GM23338 (cell line): ENCODE results near the gene LMF1. TPM values are rescaled to one million over a fixed set of nuclear protein-coding genes. Genes with fewer than 3 reads are reported as not detected.

Experiments
- ATAC-seq: fragments of 200-7000 bp; cut with Tn5 transposase; 3 replicates; pipeline ENCODE4 v1.9.1; 2020
- DNase-seq: peaks from one replicate; pipeline ENCODE4 v3.0.0-alpha.2; 2015; ENCODE audit warnings: low spot score
- H2AFZ ChIP-seq: fragments of 200-600 bp; sonication (generic); 2 replicates; pipeline ENCODE4 v1.8.0; 2016; ENCODE audit warnings: antibody characterized with exemption, mild to moderate bottlenecking, moderate library complexity
- H3F3A ChIP-seq: fragments of 200-600 bp; sonication (generic); replicated peaks from 2 replicates; pipeline ENCODE4 v1.8.0; 2017; ENCODE audit warnings: antibody characterized with exemption, mixed run types, low read depth
- H3K27ac ChIP-seq: fragments of 200-600 bp; sonication (generic); 2 replicates; pipeline ENCODE4 v1.6.1; 2016; ENCODE audit warnings: low read depth
- H3K27me3 ChIP-seq: fragments of 200-600 bp; sonication (generic); 2 replicates; pipeline ENCODE4 v1.8.0; 2016; ENCODE audit warnings: mild to moderate bottlenecking, mixed run types, moderate library complexity; ENCODE audit not compliant: insufficient read depth
- H3K36me3 ChIP-seq: fragments of 200-600 bp; sonication (generic); 2 replicates; pipeline ENCODE4 v1.8.0; 2016; ENCODE audit warnings: mild to moderate bottlenecking; ENCODE audit not compliant: insufficient read depth
- H3K4me1 ChIP-seq: fragments of 200-600 bp; sonication (generic); 2 replicates; pipeline ENCODE4 v1.8.0; 2016; ENCODE audit warnings: mild to moderate bottlenecking, moderate library complexity; ENCODE audit not compliant: insufficient read depth
- H3K4me2 ChIP-seq: fragments of 200-600 bp; sonication (generic); 2 replicates; pipeline ENCODE4 v1.7.1; 2017; ENCODE audit warnings: mixed run types
- H3K4me3 ChIP-seq: fragments of 200-600 bp; sonication (generic); 2 replicates; pipeline ENCODE4 v1.6.1; 2016; ENCODE audit warnings: mixed run types
- H3K79me2 ChIP-seq: fragments of 200-600 bp; sonication (generic); replicated peaks from 2 replicates; pipeline ENCODE4 v1.8.0; 2017; ENCODE audit warnings: mild to moderate bottlenecking; ENCODE audit not compliant: insufficient read depth
- H3K9me2 ChIP-seq: fragments of 200-600 bp; sonication (generic); 2 replicates; pipeline ENCODE4 v1.8.0; 2017; ENCODE audit not compliant: insufficient read depth
- H4K20me1 ChIP-seq: fragments of 200-600 bp; sonication (generic); replicated peaks from 2 replicates; pipeline ENCODE4 v1.8.0; 2017; ENCODE audit warnings: mild to moderate bottlenecking; ENCODE audit not compliant: insufficient read depth
- H3K27ac Mint-ChIP-seq: 2 replicates; pipeline ENCODE4 v1.8.0; 2020; ENCODE audit warnings: inconsistent platforms, mild to moderate bottlenecking, moderate library complexity, mixed read lengths
- H3K27me3 Mint-ChIP-seq: 3 replicates; pipeline ENCODE4 v1.8.0; 2022; ENCODE audit warnings: low read depth, mild to moderate bottlenecking, moderate library complexity, mixed read lengths, inconsistent platforms; ENCODE audit not compliant: insufficient read depth, poor library complexity
- H3K36me3 Mint-ChIP-seq: 3 replicates; pipeline ENCODE4 v1.8.0; 2021; ENCODE audit warnings: low read depth, mild to moderate bottlenecking, inconsistent platforms, moderate library complexity, mixed read lengths
- H3K4me1 Mint-ChIP-seq: 3 replicates; pipeline ENCODE4 v1.8.0; 2020; ENCODE audit warnings: mild to moderate bottlenecking, inconsistent platforms, mixed read lengths
- H3K4me3 Mint-ChIP-seq: 3 replicates; pipeline ENCODE4 v1.8.0; 2021; ENCODE audit warnings: moderate library complexity, mild to moderate bottlenecking, inconsistent platforms, mixed read lengths
- H3K9me3 Mint-ChIP-seq: 3 replicates; pipeline ENCODE4 v1.8.0; 2020; ENCODE audit warnings: moderate library complexity, mild to moderate bottlenecking, inconsistent platforms, mixed read lengths
- CTCF ChIP-seq, 2 experiments: fragments of 200-600 bp in 1 of 2; sonication (generic) in 1 of 2; conservative IDR thresholded peaks; 2 replicates each; pipeline versions ENCODE4 v1.5.1 to v1.6.1; 2016 to 2017; ENCODE audit warnings: antibody characterized with exemption in 2 of 2, low read depth in 2 of 2, mild to moderate bottlenecking in 2 of 2, moderate library complexity in 1 of 2
- ETS1 ChIP-seq: IDR thresholded peaks from 2 replicates; pipeline ENCODE4 v1.6.1; 2016; ENCODE audit warnings: antibody characterized with exemption
- EZH2 ChIP-seq: fragments of 200-600 bp; sonication (generic); IDR thresholded peaks from one replicate; pipeline ENCODE4 v1.8.0; 2017; ENCODE audit warnings: antibody characterized with exemption, mild to moderate bottlenecking, low read depth; ENCODE audit not compliant: unreplicated experiment
- EZH2phosphoT487 ChIP-seq: fragments of 200-600 bp; sonication (generic); IDR thresholded peaks from one replicate; pipeline ENCODE4 v1.8.1; 2018; ENCODE audit warnings: antibody characterized with exemption; ENCODE audit not compliant: unreplicated experiment
- JUNB ChIP-seq: IDR thresholded peaks from one replicate; pipeline ENCODE4 v1.6.1; 2016; ENCODE audit warnings: antibody characterized with exemption; ENCODE audit not compliant: unreplicated experiment
- NANOG ChIP-seq: IDR thresholded peaks from 2 replicates; pipeline ENCODE4 v1.6.1; 2016; ENCODE audit warnings: antibody characterized with exemption, borderline replicate concordance
- POLR2AphosphoS5 ChIP-seq: IDR thresholded peaks from 2 replicates; pipeline ENCODE4 v1.6.1; 2016; ENCODE audit warnings: antibody characterized with exemption, low read depth
- REST ChIP-seq: IDR thresholded peaks from one replicate; pipeline ENCODE4 v1.6.1; 2018; ENCODE audit warnings: antibody characterized with exemption; ENCODE audit not compliant: unreplicated experiment
- STAT1 ChIP-seq: IDR thresholded peaks from one replicate; pipeline ENCODE4 v1.6.1; 2016; ENCODE audit warnings: antibody characterized with exemption; ENCODE audit not compliant: unreplicated experiment
- ZNF114 ChIP-seq: fragments of 250-450 bp; sonication (Bioruptor Pico); IDR thresholded peaks from 2 replicates; pipeline ENCODE4 v1.5.0; 2020; ENCODE audit warnings: mild to moderate bottlenecking, moderate library complexity
- ZNF331 ChIP-seq: fragments of 250-450 bp; sonication (Bioruptor Pico); IDR thresholded peaks from 2 replicates; pipeline ENCODE4 v1.5.0; 2020; ENCODE audit warnings: low read depth, mild to moderate bottlenecking, moderate library complexity
- polyA plus RNA-seq: library from polyadenylated mRNA; unstranded; fragments of >200 nt; fragmentation: Nextera tagmentation; extraction: Ambion mirVana; gene quantifications from 2 replicates; pipeline ENCODE4 v1.2.1, GENCODE V29; 2016
- total RNA-seq: library from RNA; depleted of rRNA; stranded (reverse); fragments of >200 nt; shearing (Covaris generic); gene quantifications from 2 replicates; pipeline ENCODE4 v1.2.3, GENCODE V29; 2014

Gene LMF1
- total and polyA plus RNA-seq, 2 experiments from 2014 or later: 4.2 to 10.1 TPM

GRCh38 chr16:920717-921116, 50.1 kb downstream of the LMF1 start (continued):
- TF ChIP-seq EZH2 (no peak), POLR2AphosphoS5 (no peak), ZNF114 (CRISPR knock-in tag) (no peak), NANOG (no peak), JUNB (no peak), STAT1 (no peak)

GRCh38 chr16:920051-920681, 50.6 kb downstream of the LMF1 start:
- no peak for ATAC-seq
- H3K4me3 Mint-ChIP-seq: no peak overlapping the region

More at GRCh38 chr16:920051-920681, 50.6 kb downstream of the LMF1 start:
- H3F3A ChIP-seq: no peaks in the 10 kb centered on the region
- H3K27me3 ChIP-seq: no peaks in the 10 kb centered on the region
- Mint-ChIP-seq H3K27me3 (no peaks in the 10 kb centered on the region), H3K27ac (peak overlapping the region; percentile 73), H3K9me3 (peaks cover 32% of the 10 kb centered on the region), H3K36me3 (peaks cover 16% of the 10 kb centered on the region), H3K4me1 (no peaks in the 10 kb centered on the region)
- no peak overlapping the region for H3K4me2 ChIP-seq
- DNase-seq: no peak
- no peak for TF ChIP-seq NANOG
- no peak for TF ChIP-seq REST
- TF ChIP-seq ZNF331 (CRISPR knock-in tag): no peak
- no peak for TF ChIP-seq JUNB
- no peak for TF ChIP-seq POLR2AphosphoS5
- no peak for TF ChIP-seq ETS1
- no peak for TF ChIP-seq CTCF (conservative IDR thresholded peaks at IDR 0.05; ENCODE audit: low read depth in 2 of 2)
- TF ChIP-seq EZH2phosphoT487: no peak
- TF ChIP-seq EZH2: no peak
- no peak overlapping the region for H3K27ac ChIP-seq
- no peaks in the 10 kb centered on the region for H3K36me3 ChIP-seq
- no peaks in the 10 kb centered on the region for H3K4me1 ChIP-seq
- no peaks in the 10 kb centered on the region for H3K9me2 ChIP-seq
- H4K20me1 ChIP-seq: no peaks in the 10 kb centered on the region
- no peak overlapping the region for H3K4me3 ChIP-seq
- no peak overlapping the region for H2AFZ ChIP-seq
- no peaks in the 10 kb centered on the region for H3K79me2 ChIP-seq
